HG03039 (cell line): ENCODE results near the gene TPD52L3.

Experiments
- ATAC-seq: cut with Tn5 transposase; IDR thresholded peaks from one replicate; pipeline ENCODE4 v1.9.1; 2021; ENCODE audit warnings: mild to moderate bottlenecking, moderate library complexity; ENCODE audit not compliant: unreplicated experiment

Gene TPD52L3

DNA sequence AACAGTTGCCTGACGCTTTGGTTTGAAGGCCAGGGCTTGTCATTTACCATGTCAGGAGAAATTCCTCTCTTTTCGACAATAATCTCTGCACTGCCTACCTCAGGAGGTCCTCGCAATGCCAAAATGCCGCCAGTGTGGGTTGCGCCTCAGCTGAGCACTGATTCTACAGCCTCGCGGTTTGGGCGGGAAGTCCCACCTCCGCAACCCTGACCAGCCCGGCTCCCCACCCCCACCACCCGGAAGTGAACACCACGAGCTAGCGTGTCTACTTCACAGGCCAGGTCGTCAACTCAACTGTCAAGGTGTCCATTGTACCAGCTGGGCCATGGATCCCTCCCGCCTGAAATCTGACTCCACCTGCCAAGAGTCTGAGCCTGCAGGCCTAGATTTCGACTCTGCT lies at the start of gene TPD52L3:
Gene TPD52L3, plus strand, starts transcription at position 273 of the 400 bp plus-strand sequence. CDS start 221 bp downstream, outside the sequence.
- ATAC-seq, result no peak

DNA sequence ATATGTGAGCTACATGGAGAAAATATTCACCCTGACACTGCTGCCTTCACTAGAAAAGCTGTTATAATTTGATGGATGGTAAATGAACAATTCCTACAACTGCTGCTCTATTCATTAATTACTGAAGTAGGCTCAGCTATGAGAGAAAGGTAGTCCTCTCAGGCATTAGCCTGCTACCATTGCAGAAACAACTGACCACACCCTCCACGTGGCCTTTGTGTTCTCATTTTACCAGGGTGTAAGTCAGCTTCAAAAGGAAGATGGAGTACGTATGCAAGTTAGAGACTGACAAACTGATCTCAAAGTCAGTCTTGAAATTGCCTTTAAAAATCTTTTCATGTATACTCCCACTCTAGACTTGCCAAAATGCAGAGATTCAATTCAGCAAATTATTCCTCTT lies 26.3 kb upstream of the TPD52L3 start:
- no peak for ATAC-seq

DNA sequence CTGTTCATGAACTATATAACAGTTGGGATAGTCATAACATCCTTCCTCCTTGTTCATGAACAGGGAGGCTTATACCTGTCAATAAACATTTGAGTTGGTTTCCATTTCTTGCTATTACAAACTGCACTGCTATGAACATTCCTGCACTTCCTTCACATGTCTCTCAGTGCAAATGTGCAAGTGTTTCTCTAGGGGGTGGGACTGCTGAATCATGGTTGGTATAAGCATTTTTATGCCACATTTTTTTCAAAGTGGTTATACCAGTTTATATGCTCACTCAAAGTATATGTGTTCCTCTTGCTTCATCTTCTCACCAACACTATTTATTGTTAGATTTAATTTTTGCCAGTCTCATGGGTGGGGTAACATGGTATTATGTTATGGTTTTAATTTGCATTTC lies 25.8 kb upstream of the TPD52L3 start:
- ATAC-seq, result no peak

DNA sequence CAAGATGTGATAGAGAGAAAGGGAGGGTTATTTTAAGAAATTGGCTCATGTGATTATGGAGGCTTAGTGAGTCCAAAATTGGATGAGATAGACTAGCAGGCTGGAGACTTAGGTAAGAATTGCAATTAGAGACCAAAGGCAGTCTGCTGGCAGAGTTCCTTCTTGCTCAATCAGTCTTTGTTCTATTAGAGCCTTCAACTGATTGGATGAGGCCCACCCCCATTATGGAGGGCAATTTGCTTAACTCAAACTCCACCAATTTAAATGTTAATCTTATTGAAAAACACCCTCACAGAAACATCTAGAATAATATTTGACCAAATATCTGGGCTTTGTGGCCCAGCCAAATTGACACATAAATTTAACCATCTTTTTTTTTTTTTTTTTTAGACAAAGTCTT lies 23.9 kb upstream of the TPD52L3 start:
- no peak for ATAC-seq

DNA sequence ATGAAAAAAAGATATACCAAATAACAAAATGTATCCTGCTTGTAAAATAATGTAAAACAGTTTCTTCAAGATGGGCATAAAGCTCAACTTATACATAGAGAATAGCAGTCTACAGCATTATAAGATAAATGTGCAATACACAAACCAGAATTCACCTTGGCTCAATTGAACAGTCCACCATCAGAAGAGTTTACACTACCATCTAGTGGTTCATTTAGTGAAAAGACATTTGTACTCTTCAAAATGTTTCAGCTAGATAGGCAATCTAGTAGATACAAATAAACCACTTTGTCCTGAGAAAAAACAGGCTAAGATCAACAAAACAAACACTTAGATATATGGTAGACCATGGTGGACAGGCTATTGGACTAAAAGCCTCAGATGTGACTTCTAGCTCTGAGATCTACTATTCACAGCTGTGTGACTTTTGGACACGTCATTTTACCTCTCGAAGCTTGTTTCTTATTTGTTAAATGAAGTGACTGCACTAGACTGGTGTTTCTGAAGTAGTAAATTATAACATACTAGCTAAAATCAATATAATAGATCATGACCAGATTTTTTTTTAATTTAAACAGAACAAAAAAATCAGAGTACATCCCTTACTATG lies 22.1 kb upstream of the TPD52L3 start:
- no peak for ATAC-seq

DNA sequence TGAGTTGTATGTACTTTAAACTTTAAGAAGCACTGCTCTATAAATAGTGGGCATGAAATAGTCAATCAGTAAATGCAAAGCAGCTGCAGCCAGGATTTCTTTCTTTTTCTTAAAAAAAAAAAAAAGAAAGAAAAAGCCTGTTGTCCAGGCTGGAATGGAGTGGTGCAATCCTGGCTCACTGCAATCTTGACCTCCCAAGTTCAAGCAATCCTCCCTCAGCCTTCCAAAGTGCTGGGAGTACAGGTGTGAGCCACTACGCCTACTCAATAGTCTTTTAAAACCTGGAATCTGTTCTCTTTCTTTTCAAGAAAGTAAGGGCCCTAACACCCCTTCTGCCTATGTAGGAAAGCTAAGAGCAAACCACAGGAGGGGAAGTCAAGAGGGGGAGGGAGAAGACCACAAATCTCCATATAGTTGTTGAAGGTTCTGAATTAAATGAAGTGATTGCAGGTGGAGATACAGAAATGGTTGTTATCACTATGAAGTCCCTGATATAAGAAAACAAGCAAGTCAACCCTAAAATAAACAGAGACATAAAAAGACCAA lies 20.6 kb upstream of the TPD52L3 start:
- ATAC-seq, result no peak

DNA sequence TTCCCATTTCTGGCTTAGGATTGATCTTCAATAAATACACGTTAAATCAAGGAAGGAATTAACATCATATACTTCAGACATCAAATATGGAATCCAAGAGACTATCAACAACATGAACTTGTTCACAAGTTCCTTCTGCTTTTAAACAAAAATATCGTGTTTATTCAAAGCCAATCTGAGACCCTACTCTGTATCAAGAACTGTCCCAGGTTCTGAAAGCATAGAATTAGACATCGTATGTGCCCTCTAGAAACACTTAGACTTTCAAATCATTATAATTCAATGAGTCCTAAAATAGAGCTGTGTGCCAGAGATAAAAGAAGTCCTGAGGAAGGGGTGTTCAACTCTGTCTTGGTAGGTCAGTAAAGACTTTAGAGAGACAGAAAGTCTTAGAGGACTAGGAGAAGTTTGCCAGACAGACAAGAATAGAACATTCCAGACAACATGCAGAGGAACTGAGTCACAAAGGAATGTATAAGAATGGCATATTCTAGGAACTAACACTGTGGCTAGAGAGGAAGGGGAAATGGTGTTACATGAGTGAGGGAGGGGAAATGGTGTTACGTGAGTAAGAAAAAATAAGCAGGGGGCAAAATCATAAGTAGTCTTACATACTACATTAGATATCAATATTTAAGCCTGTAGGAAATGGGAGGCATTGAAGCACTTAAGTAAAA lies 2.9 kb downstream of the TPD52L3 start:
- no peak for ATAC-seq

DNA sequence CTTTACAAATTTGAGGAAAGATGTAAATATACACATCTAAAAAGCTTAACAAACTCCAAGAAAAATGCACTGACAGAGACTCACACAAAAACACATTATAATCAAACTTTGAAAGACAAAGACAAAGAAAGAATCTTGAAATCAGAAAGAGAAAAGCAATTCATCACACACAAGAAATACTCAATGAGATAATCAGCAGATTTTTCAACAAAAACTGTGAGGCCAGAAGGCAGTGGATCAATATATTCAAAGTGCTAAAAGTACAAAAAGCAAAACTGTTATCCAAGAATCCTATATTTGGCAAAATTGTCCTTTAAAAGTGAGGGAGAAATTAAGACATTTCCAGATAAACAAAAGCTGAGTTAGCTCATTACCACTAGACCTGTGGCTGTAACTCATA lies 6.1 kb downstream of the TPD52L3 start:
- no peak for ATAC-seq

DNA sequence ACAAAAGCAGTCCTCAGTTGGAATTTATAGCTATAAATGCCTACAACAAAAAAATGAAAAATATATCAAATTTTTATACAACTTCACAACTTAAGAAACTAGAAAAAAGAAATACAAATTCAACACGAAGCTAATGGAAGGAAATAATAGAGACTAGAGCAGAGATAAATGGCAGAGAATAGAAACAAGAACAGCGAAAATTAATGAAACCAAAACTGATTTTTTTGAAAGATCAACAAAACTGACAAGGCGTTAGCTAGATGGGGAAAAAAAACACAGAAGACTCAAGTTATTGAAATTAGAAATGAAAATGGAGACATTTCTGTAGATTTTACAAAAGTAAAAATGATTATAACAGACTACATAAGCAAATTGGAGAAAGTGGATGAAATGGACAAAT lies 20.6 kb downstream of the TPD52L3 start:
- no peak for ATAC-seq

DNA sequence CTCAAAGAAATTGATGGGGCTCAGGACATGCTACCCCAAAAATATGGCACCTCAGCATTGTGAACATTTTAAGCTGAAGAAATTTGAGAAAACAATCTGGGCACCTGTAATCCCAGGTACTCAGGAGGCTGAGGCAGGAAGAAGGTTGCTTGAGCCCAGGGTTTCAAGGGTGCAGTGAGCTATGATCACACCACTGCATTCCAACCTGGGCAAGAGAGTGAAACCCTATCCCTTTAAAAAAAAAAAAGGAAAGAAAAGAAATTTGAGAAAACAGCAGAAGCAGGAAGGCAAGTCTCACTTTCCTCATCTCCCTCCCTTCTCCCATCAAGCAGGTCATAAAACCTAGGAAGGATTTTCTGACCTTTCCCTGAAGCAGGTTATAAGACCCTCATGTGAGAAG lies 23.6 kb downstream of the TPD52L3 start:
- no peak for ATAC-seq

DNA sequence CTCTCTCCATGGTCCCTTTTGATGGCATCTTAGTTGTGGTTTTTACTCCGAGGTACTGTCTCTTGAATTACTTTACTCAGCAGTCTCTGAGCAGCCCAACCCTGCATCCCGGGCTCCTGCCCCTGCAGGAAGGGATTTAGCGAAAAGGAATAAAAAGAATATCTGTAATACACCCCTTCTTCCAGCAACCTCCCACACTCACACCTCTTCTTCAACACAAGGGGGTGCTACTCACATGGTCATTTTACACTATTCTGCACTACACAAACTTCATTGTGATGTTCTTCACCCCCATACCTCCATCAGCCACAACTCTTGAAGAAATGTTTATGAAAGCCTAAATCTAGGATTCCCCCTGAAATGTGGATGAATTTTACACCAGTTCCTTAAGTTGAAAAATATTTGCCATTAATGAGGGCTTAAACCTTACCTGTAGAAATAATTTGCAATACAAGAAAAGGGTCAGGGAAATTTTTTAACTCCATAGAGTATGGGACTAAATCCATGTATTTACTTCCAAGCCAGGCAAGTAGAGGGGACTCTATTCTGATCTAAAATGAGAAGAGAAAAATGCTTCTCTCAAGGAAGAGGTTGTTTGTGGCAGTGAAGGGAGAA lies 26.0 kb downstream of the TPD52L3 start:
- ATAC-seq, result peak; percentile 77

DNA sequence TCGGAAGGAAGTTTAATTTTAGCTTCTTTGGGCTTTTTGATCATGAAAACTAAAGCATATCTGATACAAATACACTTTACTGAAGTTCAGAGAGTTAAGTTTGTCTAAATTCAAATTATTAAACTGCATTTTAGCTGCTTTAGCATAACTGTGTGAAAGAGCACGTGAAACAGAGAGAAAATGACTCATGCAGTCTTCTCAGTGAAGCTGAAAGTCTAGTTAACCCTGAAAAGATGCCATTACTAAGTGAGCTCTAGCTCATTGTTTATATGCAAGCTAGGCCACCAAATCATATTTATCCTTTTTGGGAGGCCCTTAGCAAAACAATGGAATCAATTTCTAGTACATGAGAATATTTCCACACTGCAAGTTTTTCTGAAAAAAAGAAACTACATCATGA lies 27.6 kb downstream of the TPD52L3 start:
- no peak for ATAC-seq

DNA sequence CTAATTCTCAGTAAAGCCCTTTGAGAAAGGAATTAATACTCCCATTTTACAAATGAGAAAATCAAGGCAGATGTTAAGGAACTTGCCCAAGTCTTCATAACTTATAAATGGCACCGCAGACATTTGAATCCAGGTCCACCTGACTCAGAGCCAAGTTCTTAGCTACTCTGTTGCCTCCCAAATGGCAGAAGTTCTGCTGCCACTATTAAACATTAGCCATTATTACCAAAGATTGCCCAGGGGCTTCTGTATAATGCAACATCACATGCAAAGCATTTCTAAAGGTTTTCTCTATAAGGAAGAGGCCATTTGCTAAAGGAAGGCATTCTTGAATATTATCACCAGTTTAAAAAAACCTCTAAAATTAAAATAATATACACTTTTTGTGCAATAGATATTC lies 28.3 kb downstream of the TPD52L3 start:
- ATAC-seq, result no peak

DNA sequence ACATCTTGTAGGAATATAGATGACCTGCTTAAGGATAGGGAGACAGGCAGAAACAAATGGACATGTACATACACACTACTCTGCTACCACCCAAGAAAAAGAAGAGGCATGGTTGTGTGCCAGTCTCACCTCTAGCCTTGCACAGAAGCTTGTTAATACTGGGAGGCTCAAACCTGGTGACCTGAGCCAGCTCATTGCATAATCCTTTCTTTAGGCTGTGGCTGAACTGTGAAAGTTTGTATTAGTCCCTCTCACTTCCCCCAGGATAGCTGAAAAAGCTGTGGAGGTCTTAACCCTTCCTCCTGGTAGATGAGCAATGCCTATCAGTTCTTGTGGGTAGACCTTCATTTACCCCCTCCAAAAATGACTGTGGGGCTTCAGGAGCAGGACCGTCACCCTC lies 28.7 kb downstream of the TPD52L3 start:
- ATAC-seq, result no peak

DNA sequence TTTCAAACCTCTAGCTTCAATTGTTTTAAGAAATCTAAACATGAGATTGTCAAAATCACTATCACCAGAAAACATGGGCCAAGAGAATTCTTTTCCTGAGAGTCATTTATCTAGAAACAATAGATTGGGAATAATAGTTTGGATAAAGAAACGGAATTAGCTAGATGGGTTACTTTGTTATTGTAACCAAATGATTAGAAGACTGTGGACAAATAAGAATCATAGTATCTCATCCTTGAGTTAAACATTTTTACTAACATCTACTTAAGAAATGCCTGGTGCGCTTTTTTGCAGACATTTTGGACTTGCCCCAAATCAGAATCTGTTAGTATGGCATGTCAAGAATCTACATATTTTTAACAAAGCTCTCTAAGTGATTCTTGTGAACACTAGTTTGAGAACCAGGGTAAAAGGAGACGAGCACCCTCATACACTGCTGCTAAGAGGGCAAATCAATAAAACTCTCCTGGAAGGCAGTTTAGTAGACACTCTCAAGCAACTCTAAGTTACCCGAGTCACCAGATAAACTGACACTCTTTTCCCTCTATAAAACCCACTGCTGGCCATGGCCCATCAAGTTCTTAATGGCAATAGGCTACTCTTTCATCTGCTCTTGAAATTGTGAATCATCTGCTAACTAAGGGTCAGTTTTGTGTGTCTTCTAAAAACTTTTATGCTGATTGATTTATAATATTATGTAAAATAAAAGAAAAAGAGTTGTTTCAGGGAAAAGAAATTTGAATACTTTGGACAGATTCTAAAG lies 39.1 kb downstream of the TPD52L3 start:
- no peak for ATAC-seq

DNA sequence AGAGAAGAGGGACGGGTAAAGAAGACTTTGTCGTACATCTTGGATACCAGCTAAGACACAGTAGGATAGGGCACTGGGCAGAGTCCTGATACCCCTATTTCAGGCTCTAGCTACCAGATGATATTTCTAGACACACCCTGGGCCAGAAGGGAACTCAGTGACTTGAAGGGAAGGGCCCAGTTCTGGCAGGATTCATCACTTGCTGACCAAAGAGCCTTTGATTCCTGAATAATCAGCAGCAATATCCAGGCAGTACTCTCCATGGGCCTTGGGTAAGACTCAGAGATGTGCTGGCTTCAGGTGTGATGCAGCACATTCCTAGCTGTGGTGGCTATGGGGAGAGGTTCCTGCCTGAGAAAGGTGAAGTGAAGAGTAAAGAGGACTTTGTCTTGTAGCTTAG lies 40.7 kb downstream of the TPD52L3 start:
- no peak for ATAC-seq
